SK-N-SH treated with all-trans-retinoic acid at 6 μM for 48 hours (cell line): ENCODE measurements around the gene LRRC8E.

Source experiments
- ATAC-seq: fragments of 200-7000 bp; cut with Tn5 transposase; 3 replicates; pipeline ENCODE4 v1.9.1; 2020; ENCODE audit warnings: mild to moderate bottlenecking, moderate library complexity
- CREB5 ChIP-seq: fragments of 250-450 bp; sonication (Bioruptor Pico); IDR thresholded peaks from 2 replicates; pipeline ENCODE4 v1.5.1; 2020; ENCODE audit warnings: low read depth, mild to moderate bottlenecking, moderate library complexity
- ESRRG ChIP-seq: fragments of 250-450 bp; sonication (Bioruptor Pico); IDR thresholded peaks from 2 replicates; pipeline ENCODE4 v1.6.1; 2021; ENCODE audit warnings: mild to moderate bottlenecking
- GLIS3 ChIP-seq: fragments of 250-450 bp; sonication (Bioruptor Pico); IDR thresholded peaks from 2 replicates; pipeline ENCODE4 v1.5.0; 2020; ENCODE audit warnings: mild to moderate bottlenecking, moderate library complexity
- OSR1 ChIP-seq: fragments of 250-450 bp; sonication (Bioruptor Pico); IDR thresholded peaks from 2 replicates; pipeline ENCODE4 v1.8.0; 2022; ENCODE audit warnings: moderate library complexity, mild to moderate bottlenecking, inconsistent platforms
- PATZ1 ChIP-seq: fragments of 250-450 bp; sonication (Bioruptor Pico); IDR thresholded peaks from 2 replicates; pipeline ENCODE4 v1.8.0; 2020; ENCODE audit warnings: mild to moderate bottlenecking, moderate library complexity, borderline replicate concordance
- POU6F1 ChIP-seq: fragments of 250-450 bp; sonication (Bioruptor Pico); IDR thresholded peaks from 2 replicates; pipeline ENCODE4 v1.8.0; 2021; ENCODE audit warnings: low read depth, mild to moderate bottlenecking, moderate library complexity, borderline replicate concordance
- PPARA ChIP-seq: fragments of 250-450 bp; sonication (Bioruptor Pico); IDR thresholded peaks from 2 replicates; pipeline ENCODE4 v1.5.0; 2020; ENCODE audit warnings: mild to moderate bottlenecking, borderline replicate concordance
- RARB ChIP-seq: fragments of 250-450 bp; sonication (Bioruptor Pico); IDR thresholded peaks from 2 replicates; pipeline ENCODE4 v1.8.0; 2021; ENCODE audit warnings: mild to moderate bottlenecking, moderate library complexity
- SNAI2 ChIP-seq: fragments of 250-450 bp; sonication (Bioruptor Pico); IDR thresholded peaks from 2 replicates; pipeline ENCODE4 v1.5.0; 2020; ENCODE audit warnings: mild to moderate bottlenecking, moderate library complexity
- ZNF565 ChIP-seq: fragments of 450-650 bp; formaldehyde crosslinking; conservative IDR thresholded peaks from 2 replicates; pipeline ENCODE4 v1.5.0; 2020; ENCODE audit warnings: low read depth, mild to moderate bottlenecking, moderate library complexity
- ZNF70 ChIP-seq: fragments of 450-650 bp; formaldehyde crosslinking; IDR thresholded peaks from 2 replicates; pipeline ENCODE4 v1.5.0; 2020; ENCODE audit warnings: mild to moderate bottlenecking, moderate library complexity
- ZNF8 ChIP-seq: fragments of 450-650 bp; formaldehyde crosslinking; IDR thresholded peaks from 2 replicates; pipeline ENCODE4 v1.5.0; 2020; ENCODE audit warnings: mild to moderate bottlenecking, moderate library complexity

LRRC8E gene

GRCh38 chr19:7904074-7905020 lies 16.0 kb downstream of the LRRC8E start:
- ATAC-seq, result peak; percentile 7; the same call in 2 of the 3 replicates
- no peak for TF ChIP-seq ZNF70 (CRISPR knock-in tag)

- TF ChIP-seq GLIS3 (CRISPR knock-in tag) (no peak), ESRRG (CRISPR knock-in tag) (no peak), ZNF8 (CRISPR knock-in tag) (no peak), ZNF565 (CRISPR knock-in tag) (no peak), PPARA (CRISPR knock-in tag) (no peak), ZNF70 (CRISPR knock-in tag) (no peak)
- ATAC-seq, result no peak
These were observed 17.0 kb downstream of the LRRC8E start for GRCh38 chr19:7905268-7905667.

GRCh38 chr19:7905859-7906258 lies 17.5 kb downstream of the LRRC8E start:
- ATAC-seq, result no peak
- no peak for TF ChIP-seq ESRRG (CRISPR knock-in tag)

GRCh38 chr19:7907122-7907521 lies 18.8 kb downstream of the LRRC8E start:
- no peak for ATAC-seq
- TF ChIP-seq OSR1 (CRISPR knock-in tag) (no peak), CREB5 (CRISPR knock-in tag) (no peak), PATZ1 (CRISPR knock-in tag) (no peak), RARB (no peak), ZNF70 (CRISPR knock-in tag) (no peak), SNAI2 (CRISPR knock-in tag) (no peak)

GRCh38 chr19:7907544-7907943 lies 19.2 kb downstream of the LRRC8E start:
- TF ChIP-seq PPARA (CRISPR knock-in tag) (no peak), SNAI2 (CRISPR knock-in tag) (no peak), GLIS3 (CRISPR knock-in tag) (no peak), CREB5 (CRISPR knock-in tag) (no peak), POU6F1 (no peak)
- ATAC-seq, result no peak

GRCh38 chr19:7908078-7908699 lies 19.9 kb downstream of the LRRC8E start:
- no peak for ATAC-seq
- TF ChIP-seq ZNF70 (CRISPR knock-in tag) (no peak), POU6F1 (no peak)
